ENCODE measurements around the gene DPH7. TPM values are rescaled to one million over a fixed set of nuclear protein-coding genes. Genes with fewer than 3 reads are reported as not detected.
"Not testable (repeated sequence)": the region's sequence is repeated elsewhere in the genome, so short reads cannot be mapped to it uniquely, and the experiment has no call there.

DPH7 gene
- total RNA-seq, 1 donor from 2014 or later: 34.4 TPM

GRCh38 chr9:137540536-137540935 is 38.2 kb downstream of the DPH7 start:
- Mint-ChIP-seq H3K36me3 (ENCODE audit: low read depth, unreplicated experiment) (peaks cover 13% of the 10 kb centered on the region), H3K27me3 (ENCODE audit: low read depth, unreplicated experiment) (no peaks in the 10 kb centered on the region), H3K4me1 (ENCODE audit: low read depth, unreplicated experiment) (peaks cover 7% of the 10 kb centered on the region), H3K4me3 (ENCODE audit: unreplicated experiment) (no peak overlapping the region), H3K27ac (ENCODE audit: unreplicated experiment) (no peak overlapping the region), H3K9me3 (ENCODE audit: unreplicated experiment) (peaks cover 2% of the 10 kb centered on the region)
- Histone ChIP-seq H3K27me3 (ENCODE audit: insufficient read depth, low read length) (no peaks in the 10 kb centered on the region), H3K9ac (ENCODE audit: low read length) (no peak overlapping the region), H3K9me3 (ENCODE audit: insufficient read depth, low read depth, low read length) (no peaks in the 10 kb centered on the region), H3K79me2 (ENCODE audit: insufficient read depth, low read length) (no peaks in the 10 kb centered on the region), H3K4me1 (ENCODE audit: insufficient read depth, low read length) (peaks cover 4% of the 10 kb centered on the region), H3K4me2 (ENCODE audit: low read length) (no peak overlapping the region), H2AFZ (ENCODE audit: low read depth, low read length) (no peak overlapping the region), H3K36me3 (ENCODE audit: insufficient read depth, low read length) (no peaks in the 10 kb centered on the region), H4K20me1 (ENCODE audit: insufficient read depth, low read length) (no peaks in the 10 kb centered on the region), H3K4me3 (ENCODE audit: insufficient read depth, low read depth, low read length) (no peak overlapping the region), H3K27ac (ENCODE audit: low read depth, low read length) (no peak overlapping the region)
- no peak for FAIRE-seq
- TF ChIP-seq CTCF (IDR thresholded peaks at IDR 0.05; ENCODE audit: insufficient read depth, low read depth, low read length): no peak
- TF ChIP-seq EZH2 (IDR thresholded peaks at IDR 0.05; ENCODE audit: insufficient read depth, low read length): no peak
- DNase-seq (ENCODE audit: low read depth): no peak

GRCh38 chr9:137538058-137538457 is 40.7 kb downstream of the DPH7 start:
- Mint-ChIP-seq H3K4me1 (ENCODE audit: low read depth, unreplicated experiment) (no peaks in the 10 kb centered on the region), H3K27me3 (ENCODE audit: low read depth, unreplicated experiment) (no peaks in the 10 kb centered on the region), H3K27ac (ENCODE audit: unreplicated experiment) (no peak overlapping the region), H3K4me3 (ENCODE audit: unreplicated experiment) (no peak overlapping the region), H3K36me3 (ENCODE audit: low read depth, unreplicated experiment) (peaks cover 14% of the 10 kb centered on the region), H3K9me3 (ENCODE audit: unreplicated experiment) (peaks cover 5% of the 10 kb centered on the region)
- H3K79me2 ChIP-seq (ENCODE audit: insufficient read depth, low read length): no peaks in the 10 kb centered on the region
- H3K9ac ChIP-seq (ENCODE audit: low read length): no peak overlapping the region
- no peaks in the 10 kb centered on the region for H4K20me1 ChIP-seq (ENCODE audit: insufficient read depth, low read length)
- TF ChIP-seq EZH2 (IDR thresholded peaks at IDR 0.05; ENCODE audit: insufficient read depth, low read length): no peak
- no peak for FAIRE-seq
- no peaks in the 10 kb centered on the region for H3K27me3 ChIP-seq (ENCODE audit: insufficient read depth, low read length)
- H3K9me3 ChIP-seq (ENCODE audit: insufficient read depth, low read depth, low read length): no peaks in the 10 kb centered on the region
- no peak for DNase-seq (ENCODE audit: low read depth)
- no peak overlapping the region for H3K4me3 ChIP-seq (ENCODE audit: insufficient read depth, low read depth, low read length)
- no peak overlapping the region for H2AFZ ChIP-seq (ENCODE audit: low read depth, low read length)
- no peak overlapping the region for H3K4me2 ChIP-seq (ENCODE audit: low read length)
- H3K36me3 ChIP-seq (ENCODE audit: insufficient read depth, low read length): no peaks in the 10 kb centered on the region
- no peaks in the 10 kb centered on the region for H3K4me1 ChIP-seq (ENCODE audit: insufficient read depth, low read length)
- no peak overlapping the region for H3K27ac ChIP-seq (ENCODE audit: low read depth, low read length)

GRCh38 chr9:137536594-137537131 is 42.1 kb downstream of the DPH7 start:
- FAIRE-seq; H3K9me3 ChIP-seq (ENCODE audit: insufficient read depth, low read depth, low read length); H4K20me1 ChIP-seq (ENCODE audit: insufficient read depth, low read length); H3K36me3 ChIP-seq (ENCODE audit: insufficient read depth, low read length); H3K79me2 ChIP-seq (ENCODE audit: insufficient read depth, low read length); DNase-seq (ENCODE audit: low read depth); H3K4me3 ChIP-seq (ENCODE audit: insufficient read depth, low read depth, low read length); H3K27me3 ChIP-seq (ENCODE audit: insufficient read depth, low read length); H3K4me2 ChIP-seq (ENCODE audit: low read length); H3K27ac Mint-ChIP-seq (ENCODE audit: unreplicated experiment); H3K27me3 Mint-ChIP-seq (ENCODE audit: low read depth, unreplicated experiment); H3K27ac ChIP-seq (ENCODE audit: low read depth, low read length); H3K4me1 Mint-ChIP-seq (ENCODE audit: low read depth, unreplicated experiment); H3K9me3 Mint-ChIP-seq (ENCODE audit: unreplicated experiment); H3K9ac ChIP-seq (ENCODE audit: low read length); H2AFZ ChIP-seq (ENCODE audit: low read depth, low read length); H3K4me1 ChIP-seq (ENCODE audit: insufficient read depth, low read length): not testable (repeated sequence)
- peak overlapping the region; percentile 16 for H3K4me3 Mint-ChIP-seq (ENCODE audit: unreplicated experiment)
- H3K36me3 Mint-ChIP-seq (ENCODE audit: low read depth, unreplicated experiment): peaks cover 17% of the 10 kb centered on the region
